ENCODE results near the gene SDK1. TPM values are rescaled to one million over a fixed set of nuclear protein-coding genes. Genes with fewer than 3 reads are reported as not detected.

The SDK1 gene
- total and polyA plus RNA-seq, 2 of the 8 experiments (the other 6 are each of a cell fraction or from before 2014, with no cell fraction given) = 3.3 to 7.2 TPM

- CTCF ChIA-PET (ENCODE audit: partially characterized antibody) = interaction anchor here (0.7 to 1.1 kb wide), 3 partner anchors 14 to 813 kb away, joined by 3 to 5 read pairs (median 4); no protein-coding TSS in a partner anchor
- Histone ChIP-seq H3K23ac (ENCODE audit: insufficient read length) (no peak overlapping the region), H3K23me2 (ENCODE audit: low read depth, low read length) (no peaks in the 10 kb centered on the region), H3K79me2 (ENCODE audit: control insufficient read depth in 1 of 2, insufficient read depth in 2 of 2, low read length in 2 of 2) (no peaks in the 10 kb centered on the region; a peak in 1 of 4 replicates), H3K36me3 (ENCODE audit: control insufficient read depth in 2 of 4, insufficient read depth in 4 of 4, low read length in 3 of 4) (no peaks in the 10 kb centered on the region), H3K18ac (ENCODE audit: extremely low read depth, low read length) (no peak overlapping the region), H4K8ac (ENCODE audit: extremely low read depth, insufficient read depth, low read length) (no peak overlapping the region), H2BK5ac (ENCODE audit: low read depth, low read length) (no peak overlapping the region), H2AK5ac (ENCODE audit: low read depth, low read length) (no peak overlapping the region), H3K27me3 (replicated peaks in 1 of 4; ENCODE audit: control insufficient read depth in 3 of 4, extremely low read depth in 1 of 4, insufficient read depth in 3 of 4, low read length in 3 of 4) (peaks cover 0 to under 1% (median 0%) of the 10 kb centered on the region in 4 experiments; a peak in 2 of 7 replicates), H2BK15ac (ENCODE audit: low read length) (no peak overlapping the region), H3K14ac (ENCODE audit: insufficient read length) (no peak overlapping the region), H3K4ac (replicated peaks; ENCODE audit: insufficient read length, low read depth, low read length) (no peak overlapping the region), H3K4me3 (ENCODE audit: extremely low read depth in 1 of 4, insufficient read depth in 2 of 4, low read depth in 3 of 4, low read length in 4 of 4) (no peak overlapping the region), H4K91ac (replicated peaks; ENCODE audit: insufficient read length, low read length) (no peak overlapping the region), H2AFZ (ENCODE audit: low read length) (no peak overlapping the region), H4K20me1 (replicated peaks in 1 of 2; ENCODE audit: control insufficient read depth in 1 of 2, insufficient read depth in 2 of 2, low read length in 2 of 2) (no peaks in the 10 kb centered on the region), H3K27ac (ENCODE audit: low read depth, low read length) (no peak overlapping the region), H3K9me3 (ENCODE audit: insufficient read depth in 2 of 2, low read depth in 1 of 2, low read length in 1 of 2) (no peaks in the 10 kb centered on the region), H3K9ac (replicated peaks in 1 of 4; ENCODE audit: extremely low read depth in 1 of 4, low read depth in 3 of 4, low read length in 3 of 4) (no peak overlapping the region), H2BK12ac (ENCODE audit: low read depth, low read length) (no peak overlapping the region), H3K79me1 (ENCODE audit: low read depth, low read length) (no peaks in the 10 kb centered on the region), H4K5ac (ENCODE audit: insufficient read length, low read depth, low read length) (no peak overlapping the region), H3K56ac (replicated peaks; ENCODE audit: insufficient read length, low read depth, low read length) (no peak overlapping the region), H2BK20ac (ENCODE audit: low read length) (no peak overlapping the region), H3K4me2 (ENCODE audit: insufficient read depth in 1 of 2, low read depth in 2 of 2, low read length in 2 of 2) (no peak overlapping the region), H2BK120ac (replicated peaks; ENCODE audit: low read depth, low read length) (no peak overlapping the region), H3K4me1 (replicated peaks in 1 of 4; ENCODE audit: control insufficient read depth in 3 of 4, insufficient read depth in 4 of 4, low read length in 3 of 4) (no peaks in the 10 kb centered on the region)
- no peak for TF ChIP-seq PHF8 (conservative IDR thresholded peaks at IDR 0.05; ENCODE audit: low read depth, low read length)
- no peak for TF ChIP-seq SIX5 (IDR thresholded peaks at IDR 0.05; ENCODE audit: low read depth, low read length)
- no peak for TF ChIP-seq SIN3A (conservative IDR thresholded peaks at IDR 0.05 in 1 of 2, IDR thresholded peaks at IDR 0.05 in 1 of 2; ENCODE audit: low read depth in 1 of 2, low read length in 2 of 2)
- no peak for TF ChIP-seq SAP30 (IDR thresholded peaks at IDR 0.05; ENCODE audit: insufficient read depth, insufficient replicate concordance, low read length)
- DNase-seq (ENCODE audit: low read depth in 1 of 2, low spot score in 2 of 2) = no peak
- FAIRE-seq = no peak
- 96% methylated on average over 6 of the region's 6 CpGs; no CpG with 5 or more reads in 1 of the 2 experiments for WGBS, 2 experiments (ENCODE audit: extremely low coverage in 1 of 2, insufficient coverage in 1 of 2, insufficient read length in 1 of 2, insufficient replicate concordance in 2 of 2, low coverage in 1 of 2, low lambda C conversion rate in 2 of 2, missing lambda C conversion rate in 1 of 2)
- POLR2A ChIA-PET (ENCODE audit: partially characterized antibody) = no interaction called here
These were observed 356.2 kb downstream of the SDK1 start for GRCh38 chr7:3657206-3657605.
